Ascending aorta (tissue), 2 donors: ENCODE results near the gene SEC14L3. TPM values are rescaled to one million over a fixed set of nuclear protein-coding genes. Genes with fewer than 3 reads are reported as not detected.

Experiments used
- DNase-seq, 2 donors: peaks; one replicate each; pipeline ENCODE4 v3.0.0-alpha.2; 2019; ENCODE audit warnings: low spot score in 2 of 2
- H3K27ac ChIP-seq, 2 donors: fragments of 200-600 bp; sonication (generic); one replicate each; pipeline ENCODE4 v1.5.1; 2016 to 2017; ENCODE audit warnings: mild to moderate bottlenecking in 1 of 2
- H3K27me3 ChIP-seq: fragments of 200-600 bp; sonication (generic); one replicate; pipeline ENCODE4 v1.5.1; 2017
- H3K36me3 ChIP-seq, 2 donors: fragments of 200-600 bp; sonication (generic); one replicate each; pipeline ENCODE4 v1.5.1; 2016
- H3K4me1 ChIP-seq, 2 donors: fragments of 200-600 bp; sonication (generic); one replicate each; pipeline ENCODE4 v1.5.1; 2016 to 2017; ENCODE audit warnings: mild to moderate bottlenecking in 1 of 2
- H3K4me3 ChIP-seq, 2 donors: fragments of 200-600 bp; sonication (generic); one replicate each; pipeline ENCODE4 v1.5.1; 2016 to 2017; ENCODE audit warnings: mild to moderate bottlenecking in 1 of 2
- H3K9me3 ChIP-seq, 2 donors: fragments of 200-600 bp; sonication (generic); one replicate each; pipeline ENCODE4 v1.5.1; 2016
- CTCF ChIP-seq, 3 experiments: fragments of 200-600 bp in 2 of 3; fragments of 450-650 bp in 1 of 3; sonication (generic) in 2 of 3; IDR thresholded peaks; one replicate each; pipeline ENCODE4 v1.5.1; 2016 to 2019; ENCODE audit warnings: antibody characterized with exemption in 3 of 3, mild to moderate bottlenecking in 1 of 3, moderate library complexity in 1 of 3
- intact Hi-C: fragments of 100-400 bp; cut with DNase I; formaldehyde crosslinking; loops from one replicate; pipeline ENCODE4 v1.15.1; 2023
- total RNA-seq: library from RNA; depleted of rRNA; stranded (reverse); fragments of >200 nt; gene quantifications from one replicate; pipeline ENCODE4 v1.1.0, GENCODE V29; 2016

Gene SEC14L3
- total RNA-seq, 1 donor from 2014 or later, result not detected

DNA sequence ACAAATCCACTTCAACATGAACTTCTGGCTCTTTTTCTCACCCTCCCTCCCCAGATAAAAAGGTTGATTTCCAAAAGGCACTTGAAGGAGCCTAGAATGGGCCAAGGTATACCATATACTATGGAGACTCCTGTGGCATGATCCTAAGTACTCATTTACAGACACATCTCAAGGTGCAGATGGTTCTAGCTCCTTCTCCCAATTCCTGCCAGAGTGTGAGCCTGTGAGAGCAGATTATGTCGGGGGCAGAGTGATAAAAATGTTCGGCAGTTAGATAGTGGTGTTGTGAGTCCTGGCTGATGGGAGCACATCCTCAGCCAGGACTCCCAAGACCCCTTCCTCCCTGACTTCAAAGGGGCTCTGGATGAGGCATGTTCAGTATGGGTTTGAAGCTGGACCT is 8.2 kb upstream of the SEC14L3 start:
- intact Hi-C loops, result loop anchor here (5.0 kb wide), 1 partner anchor 218 kb away; no protein-coding TSS in a partner anchor
- no peaks in the 10 kb centered on the region for H3K9me3 ChIP-seq
- no peak overlapping the region for H3K4me3 ChIP-seq
- no peaks in the 10 kb centered on the region for H3K36me3 ChIP-seq
- TF ChIP-seq CTCF (IDR thresholded peaks at IDR 0.05), result no peak
- H3K27me3 ChIP-seq, result no peaks in the 10 kb centered on the region
- no peaks in the 10 kb centered on the region for H3K4me1 ChIP-seq
- no peak for DNase-seq
- no peak overlapping the region for H3K27ac ChIP-seq

- Histone ChIP-seq H3K4me3 (no peak overlapping the region), H3K27me3 (no peaks in the 10 kb centered on the region), H3K4me1 (no peaks in the 10 kb centered on the region), H3K27ac (no peak overlapping the region), H3K9me3 (no peaks in the 10 kb centered on the region), H3K36me3 (no peaks in the 10 kb centered on the region)
- DNase-seq, result no peak
- intact Hi-C loops, result no loop called here
- TF ChIP-seq CTCF (IDR thresholded peaks at IDR 0.05), result no peak
Measured at GRCh38 chr22:30474683-30475424, 3.0 kb upstream of the SEC14L3 start.

- Histone ChIP-seq H3K27me3 (no peaks in the 10 kb centered on the region), H3K9me3 (no peaks in the 10 kb centered on the region), H3K27ac (no peak overlapping the region), H3K4me3 (no peak overlapping the region), H3K36me3 (no peaks in the 10 kb centered on the region), H3K4me1 (no peaks in the 10 kb centered on the region)
- no peak for TF ChIP-seq CTCF (IDR thresholded peaks at IDR 0.05)
- no peak for DNase-seq
- intact Hi-C loops, result no loop called here
Measured at GRCh38 chr22:30474121-30474520, 2.3 kb upstream of the SEC14L3 start.

- H3K27ac ChIP-seq, result no peak overlapping the region
- H3K27me3 ChIP-seq, result no peaks in the 10 kb centered on the region
- TF ChIP-seq CTCF (IDR thresholded peaks at IDR 0.05), result no peak
- no peaks in the 10 kb centered on the region for H3K9me3 ChIP-seq
- no peak overlapping the region for H3K4me3 ChIP-seq
- no peaks in the 10 kb centered on the region for H3K36me3 ChIP-seq
- DNase-seq, result no peak
- no peaks in the 10 kb centered on the region for H3K4me1 ChIP-seq
- intact Hi-C loops, result no loop called here
Measured at GRCh38 chr22:30472994-30473720, 1.3 kb upstream of the SEC14L3 start.

- H3K36me3 ChIP-seq, result no peaks in the 10 kb centered on the region
- H3K27ac ChIP-seq, result no peak overlapping the region
- no peaks in the 10 kb centered on the region for H3K27me3 ChIP-seq
- H3K9me3 ChIP-seq, result no peaks in the 10 kb centered on the region
- TF ChIP-seq CTCF (IDR thresholded peaks at IDR 0.05), result no peak
- DNase-seq, result no peak
- intact Hi-C loops, result no loop called here
- H3K4me1 ChIP-seq, result no peaks in the 10 kb centered on the region
- H3K4me3 ChIP-seq, result no peak overlapping the region
Measured at GRCh38 chr22:30470655-30471054, 1.2 kb downstream of the SEC14L3 start.
